ENCODE data around the gene CALML4. TPM values are rescaled to one million over a fixed set of nuclear protein-coding genes. Genes with fewer than 3 reads are reported as not detected.

The CALML4 gene
- total and polyA plus RNA-seq, 2 experiments from 2014 or later = 13.4 to 16.2 TPM

DNA sequence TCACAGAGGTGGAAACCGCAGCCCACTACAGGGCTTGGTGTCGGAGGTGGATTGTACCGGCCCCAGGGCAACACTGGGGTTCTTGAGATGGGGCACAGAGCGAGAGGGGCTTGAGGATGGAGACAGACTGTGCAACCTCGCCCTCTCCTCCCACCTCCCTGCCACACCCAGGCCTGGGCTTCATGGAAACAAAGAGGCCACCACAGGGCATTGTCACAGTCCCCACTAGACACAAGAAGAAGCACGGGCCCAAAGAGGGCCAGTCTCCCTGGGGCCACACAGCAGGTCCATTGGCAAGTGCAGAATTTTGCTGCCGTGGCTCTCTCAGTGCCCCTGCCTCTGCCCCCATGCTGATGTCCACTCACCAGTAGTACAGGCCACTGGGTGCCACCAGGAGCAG is 4.1 kb upstream of the CALML4 start:
- H2AFZ ChIP-seq = no peak overlapping the region
- peaks cover 57% of the 10 kb centered on the region for H3K4me1 Mint-ChIP-seq
- no peaks in the 10 kb centered on the region for H3K9me2 ChIP-seq (ENCODE audit: insufficient read depth)
- ATAC-seq (no peak), DNase-seq (ENCODE audit: low spot score) (no peak)
- no peak overlapping the region for H3K27ac ChIP-seq (ENCODE audit: low read depth)
- H3K27ac Mint-ChIP-seq = no peak overlapping the region
- peaks cover 27% of the 10 kb centered on the region for H3K27me3 Mint-ChIP-seq (ENCODE audit: insufficient read depth, low read depth, poor library complexity)
- H3K27me3 ChIP-seq (ENCODE audit: insufficient read depth) = no peaks in the 10 kb centered on the region
- no peaks in the 10 kb centered on the region for H3K36me3 ChIP-seq (ENCODE audit: insufficient read depth)
- no peak overlapping the region for H3K4me3 ChIP-seq
- TF ChIP-seq ZNF114 (CRISPR knock-in tag; IDR thresholded peaks at IDR 0.05) = no peak
- no peak for TF ChIP-seq POLR2AphosphoS5 (IDR thresholded peaks at IDR 0.05; ENCODE audit: low read depth)
- TF ChIP-seq CREB1 (CRISPR knock-in tag; IDR thresholded peaks at IDR 0.05; ENCODE audit: low read depth) = no peak
- no peak for TF ChIP-seq EZH2phosphoT487 (IDR thresholded peaks at IDR 0.05; ENCODE audit: unreplicated experiment)
- TF ChIP-seq CTCF (conservative IDR thresholded peaks at IDR 0.05; ENCODE audit: low read depth in 2 of 2) = no peak
- no peak for TF ChIP-seq STAT1 (IDR thresholded peaks at IDR 0.05; ENCODE audit: unreplicated experiment)
- TF ChIP-seq, protein P1, sequence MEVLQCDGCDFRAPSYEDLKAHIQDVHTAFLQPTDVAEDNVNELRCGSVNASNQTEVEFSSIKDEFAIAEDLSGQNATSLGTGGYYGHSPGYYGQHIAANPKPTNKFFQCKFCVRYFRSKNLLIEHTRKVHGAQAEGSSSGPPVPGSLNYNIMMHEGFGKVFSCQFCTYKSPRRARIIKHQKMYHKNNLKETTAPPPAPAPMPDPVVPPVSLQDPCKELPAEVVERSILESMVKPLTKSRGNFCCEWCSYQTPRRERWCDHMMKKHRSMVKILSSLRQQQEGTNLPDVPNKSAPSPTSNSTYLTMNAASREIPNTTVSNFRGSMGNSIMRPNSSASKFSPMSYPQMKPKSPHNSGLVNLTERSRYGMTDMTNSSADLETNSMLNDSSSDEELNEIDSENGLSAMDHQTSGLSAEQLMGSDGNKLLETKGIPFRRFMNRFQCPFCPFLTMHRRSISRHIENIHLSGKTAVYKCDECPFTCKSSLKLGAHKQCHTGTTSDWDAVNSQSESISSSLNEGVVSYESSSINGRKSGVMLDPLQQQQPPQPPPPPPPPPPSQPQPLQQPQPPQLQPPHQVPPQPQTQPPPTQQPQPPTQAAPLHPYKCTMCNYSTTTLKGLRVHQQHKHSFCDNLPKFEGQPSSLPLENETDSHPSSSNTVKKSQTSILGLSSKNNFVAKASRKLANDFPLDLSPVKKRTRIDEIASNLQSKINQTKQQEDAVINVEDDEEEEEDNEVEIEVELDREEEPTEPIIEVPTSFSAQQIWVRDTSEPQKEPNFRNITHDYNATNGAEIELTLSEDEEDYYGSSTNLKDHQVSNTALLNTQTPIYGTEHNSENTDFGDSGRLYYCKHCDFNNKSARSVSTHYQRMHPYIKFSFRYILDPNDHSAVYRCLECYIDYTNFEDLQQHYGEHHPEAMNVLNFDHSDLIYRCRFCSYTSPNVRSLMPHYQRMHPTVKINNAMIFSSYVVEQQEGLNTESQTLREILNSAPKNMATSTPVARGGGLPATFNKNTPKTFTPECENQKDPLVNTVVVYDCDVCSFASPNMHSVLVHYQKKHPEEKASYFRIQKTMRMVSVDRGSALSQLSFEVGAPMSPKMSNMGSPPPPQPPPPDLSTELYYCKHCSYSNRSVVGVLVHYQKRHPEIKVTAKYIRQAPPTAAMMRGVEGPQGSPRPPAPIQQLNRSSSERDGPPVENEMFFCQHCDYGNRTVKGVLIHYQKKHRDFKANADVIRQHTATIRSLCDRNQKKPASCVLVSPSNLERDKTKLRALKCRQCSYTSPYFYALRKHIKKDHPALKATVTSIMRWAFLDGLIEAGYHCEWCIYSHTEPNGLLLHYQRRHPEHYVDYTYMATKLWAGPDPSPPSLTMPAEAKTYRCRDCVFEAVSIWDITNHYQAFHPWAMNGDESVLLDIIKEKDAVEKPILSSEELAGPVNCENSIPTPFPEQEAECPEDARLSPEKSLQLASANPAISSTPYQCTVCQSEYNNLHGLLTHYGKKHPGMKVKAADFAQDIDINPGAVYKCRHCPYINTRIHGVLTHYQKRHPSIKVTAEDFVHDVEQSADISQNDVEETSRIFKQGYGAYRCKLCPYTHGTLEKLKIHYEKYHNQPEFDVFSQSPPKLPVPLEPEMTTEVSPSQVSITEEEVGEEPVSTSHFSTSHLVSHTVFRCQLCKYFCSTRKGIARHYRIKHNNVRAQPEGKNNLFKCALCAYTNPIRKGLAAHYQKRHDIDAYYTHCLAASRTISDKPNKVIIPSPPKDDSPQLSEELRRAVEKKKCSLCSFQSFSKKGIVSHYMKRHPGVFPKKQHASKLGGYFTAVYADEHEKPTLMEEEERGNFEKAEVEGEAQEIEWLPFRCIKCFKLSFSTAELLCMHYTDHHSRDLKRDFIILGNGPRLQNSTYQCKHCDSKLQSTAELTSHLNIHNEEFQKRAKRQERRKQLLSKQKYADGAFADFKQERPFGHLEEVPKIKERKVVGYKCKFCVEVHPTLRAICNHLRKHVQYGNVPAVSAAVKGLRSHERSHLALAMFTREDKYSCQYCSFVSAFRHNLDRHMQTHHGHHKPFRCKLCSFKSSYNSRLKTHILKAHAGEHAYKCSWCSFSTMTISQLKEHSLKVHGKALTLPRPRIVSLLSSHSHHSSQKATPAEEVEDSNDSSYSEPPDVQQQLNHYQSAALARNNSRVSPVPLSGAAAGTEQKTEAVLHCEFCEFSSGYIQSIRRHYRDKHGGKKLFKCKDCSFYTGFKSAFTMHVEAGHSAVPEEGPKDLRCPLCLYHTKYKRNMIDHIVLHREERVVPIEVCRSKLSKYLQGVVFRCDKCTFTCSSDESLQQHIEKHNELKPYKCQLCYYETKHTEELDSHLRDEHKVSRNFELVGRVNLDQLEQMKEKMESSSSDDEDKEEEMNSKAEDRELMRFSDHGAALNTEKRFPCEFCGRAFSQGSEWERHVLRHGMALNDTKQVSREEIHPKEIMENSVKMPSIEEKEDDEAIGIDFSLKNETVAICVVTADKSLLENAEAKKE (CRISPR knock-in tag; IDR thresholded peaks at IDR 0.05) = no peak
- TF ChIP-seq, protein P2, sequence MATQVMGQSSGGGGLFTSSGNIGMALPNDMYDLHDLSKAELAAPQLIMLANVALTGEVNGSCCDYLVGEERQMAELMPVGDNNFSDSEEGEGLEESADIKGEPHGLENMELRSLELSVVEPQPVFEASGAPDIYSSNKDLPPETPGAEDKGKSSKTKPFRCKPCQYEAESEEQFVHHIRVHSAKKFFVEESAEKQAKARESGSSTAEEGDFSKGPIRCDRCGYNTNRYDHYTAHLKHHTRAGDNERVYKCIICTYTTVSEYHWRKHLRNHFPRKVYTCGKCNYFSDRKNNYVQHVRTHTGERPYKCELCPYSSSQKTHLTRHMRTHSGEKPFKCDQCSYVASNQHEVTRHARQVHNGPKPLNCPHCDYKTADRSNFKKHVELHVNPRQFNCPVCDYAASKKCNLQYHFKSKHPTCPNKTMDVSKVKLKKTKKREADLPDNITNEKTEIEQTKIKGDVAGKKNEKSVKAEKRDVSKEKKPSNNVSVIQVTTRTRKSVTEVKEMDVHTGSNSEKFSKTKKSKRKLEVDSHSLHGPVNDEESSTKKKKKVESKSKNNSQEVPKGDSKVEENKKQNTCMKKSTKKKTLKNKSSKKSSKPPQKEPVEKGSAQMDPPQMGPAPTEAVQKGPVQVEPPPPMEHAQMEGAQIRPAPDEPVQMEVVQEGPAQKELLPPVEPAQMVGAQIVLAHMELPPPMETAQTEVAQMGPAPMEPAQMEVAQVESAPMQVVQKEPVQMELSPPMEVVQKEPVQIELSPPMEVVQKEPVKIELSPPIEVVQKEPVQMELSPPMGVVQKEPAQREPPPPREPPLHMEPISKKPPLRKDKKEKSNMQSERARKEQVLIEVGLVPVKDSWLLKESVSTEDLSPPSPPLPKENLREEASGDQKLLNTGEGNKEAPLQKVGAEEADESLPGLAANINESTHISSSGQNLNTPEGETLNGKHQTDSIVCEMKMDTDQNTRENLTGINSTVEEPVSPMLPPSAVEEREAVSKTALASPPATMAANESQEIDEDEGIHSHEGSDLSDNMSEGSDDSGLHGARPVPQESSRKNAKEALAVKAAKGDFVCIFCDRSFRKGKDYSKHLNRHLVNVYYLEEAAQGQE (IDR thresholded peaks at IDR 0.05; ENCODE audit: unreplicated experiment) = no peak
- TF ChIP-seq ZNF331 (CRISPR knock-in tag; IDR thresholded peaks at IDR 0.05; ENCODE audit: low read depth) = no peak
- no peak for TF ChIP-seq EZH2 (IDR thresholded peaks at IDR 0.05; ENCODE audit: low read depth, unreplicated experiment)
- H3K79me2 ChIP-seq (replicated peaks; ENCODE audit: insufficient read depth) = peaks cover 26% of the 10 kb centered on the region
- no peak overlapping the region for H3K4me3 Mint-ChIP-seq
- no peak overlapping the region for H3K4me2 ChIP-seq
- H4K20me1 ChIP-seq (replicated peaks; ENCODE audit: insufficient read depth) = peaks cover 17% of the 10 kb centered on the region; the same call in 1 of the 2 replicates
- no peaks in the 10 kb centered on the region for H3K9me3 Mint-ChIP-seq
- peaks cover 15% of the 10 kb centered on the region for H3F3A ChIP-seq (replicated peaks; ENCODE audit: low read depth)
- H3K4me1 ChIP-seq (ENCODE audit: insufficient read depth) = peaks cover 29% of the 10 kb centered on the region
- peaks cover 12% of the 10 kb centered on the region for H3K36me3 Mint-ChIP-seq (ENCODE audit: low read depth)
